ENCODE results near the gene VAV1.
"Not testable (repeated sequence)": the region's sequence is repeated elsewhere in the genome, so short reads cannot be mapped to it uniquely, and the experiment has no call there.

Gene VAV1

GRCh38 chr19:6790194-6791128 lies 18.0 kb downstream of the VAV1 start:
- DNase-seq (ENCODE audit: low spot score): no peak

- no peak for DNase-seq (ENCODE audit: low spot score)
Observed at GRCh38 chr19:6791237-6791636, 18.7 kb downstream of the VAV1 start.

- no peak for DNase-seq (ENCODE audit: low spot score)
Observed at GRCh38 chr19:6793411-6793810, 20.9 kb downstream of the VAV1 start.

DNA sequence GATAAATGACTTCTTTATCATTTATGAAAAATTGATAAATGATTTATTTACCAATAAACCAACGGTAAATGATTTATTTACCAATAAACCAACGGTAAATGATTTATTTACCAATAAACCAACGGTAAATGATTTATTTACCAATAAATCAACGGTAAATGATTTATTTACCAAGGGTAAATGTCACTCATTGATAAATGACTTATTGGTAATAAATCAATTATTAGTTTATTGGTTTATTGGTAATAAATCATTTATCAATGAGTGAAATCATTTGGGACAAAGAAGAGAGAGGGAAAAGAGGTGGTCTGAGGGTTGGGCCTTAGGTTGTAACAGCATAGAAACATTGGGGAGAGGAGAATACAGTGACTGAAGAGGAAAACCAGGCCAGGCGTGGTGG lies 21.5 kb downstream of the VAV1 start:
- no peak for DNase-seq (ENCODE audit: low spot score)

GRCh38 chr19:6794686-6795431 lies 22.4 kb downstream of the VAV1 start:
- DNase-seq (ENCODE audit: low spot score): no peak

DNA sequence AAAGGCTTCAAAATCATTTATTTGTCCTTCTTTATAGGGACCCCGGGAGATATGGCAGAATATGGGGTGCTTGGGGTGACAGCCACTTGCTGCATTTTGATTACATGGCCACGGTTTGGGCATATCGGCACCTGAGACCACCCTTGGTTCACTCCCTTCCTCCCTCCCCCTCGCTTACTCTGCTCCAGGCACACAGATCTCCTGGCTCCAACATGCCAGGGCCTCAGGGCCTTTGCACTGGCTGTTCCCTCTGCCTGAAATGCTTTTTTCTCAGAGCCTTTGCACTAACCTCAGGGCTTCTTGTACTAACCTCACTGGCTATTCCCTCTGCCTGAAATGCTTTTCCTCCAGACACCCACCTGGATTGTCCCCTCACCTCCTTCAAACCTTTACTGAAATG lies 23.8 kb downstream of the VAV1 start:
- DNase-seq (ENCODE audit: low spot score): no peak

GRCh38 chr19:6797646-6798045 lies 25.1 kb downstream of the VAV1 start:
- no peak for DNase-seq (ENCODE audit: low spot score)

GRCh38 chr19:6800160-6800790 lies 27.8 kb downstream of the VAV1 start:
- DNase-seq (ENCODE audit: low spot score): not testable (repeated sequence)

DNA sequence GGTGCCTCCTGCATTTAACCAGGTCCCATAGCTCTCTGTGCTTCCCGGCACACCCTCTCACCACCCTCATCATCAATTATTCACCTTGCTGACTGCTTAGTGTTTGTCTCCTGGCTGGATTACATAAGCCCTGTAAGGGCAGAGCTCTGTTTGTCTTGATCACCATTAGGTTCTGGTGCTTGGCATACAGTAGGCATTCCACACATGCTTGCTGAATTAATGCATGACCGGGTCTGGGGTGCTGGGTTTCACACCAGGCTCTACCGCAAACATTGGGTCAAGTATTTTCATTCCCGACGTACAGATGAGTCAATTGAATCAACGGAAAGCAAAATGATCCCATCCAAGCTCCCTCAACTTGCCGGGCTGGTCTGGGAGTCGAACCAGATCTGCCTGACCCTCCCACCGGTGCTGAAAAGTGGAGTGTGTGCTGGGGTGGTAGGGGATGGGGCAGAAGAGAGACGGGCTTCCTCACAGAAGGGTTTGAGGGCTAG lies 28.5 kb downstream of the VAV1 start:
- DNase-seq (ENCODE audit: low spot score): no peak

GRCh38 chr19:6801485-6802086 lies 29.1 kb downstream of the VAV1 start:
- peak; percentile 9 for DNase-seq (ENCODE audit: low spot score)

DNA sequence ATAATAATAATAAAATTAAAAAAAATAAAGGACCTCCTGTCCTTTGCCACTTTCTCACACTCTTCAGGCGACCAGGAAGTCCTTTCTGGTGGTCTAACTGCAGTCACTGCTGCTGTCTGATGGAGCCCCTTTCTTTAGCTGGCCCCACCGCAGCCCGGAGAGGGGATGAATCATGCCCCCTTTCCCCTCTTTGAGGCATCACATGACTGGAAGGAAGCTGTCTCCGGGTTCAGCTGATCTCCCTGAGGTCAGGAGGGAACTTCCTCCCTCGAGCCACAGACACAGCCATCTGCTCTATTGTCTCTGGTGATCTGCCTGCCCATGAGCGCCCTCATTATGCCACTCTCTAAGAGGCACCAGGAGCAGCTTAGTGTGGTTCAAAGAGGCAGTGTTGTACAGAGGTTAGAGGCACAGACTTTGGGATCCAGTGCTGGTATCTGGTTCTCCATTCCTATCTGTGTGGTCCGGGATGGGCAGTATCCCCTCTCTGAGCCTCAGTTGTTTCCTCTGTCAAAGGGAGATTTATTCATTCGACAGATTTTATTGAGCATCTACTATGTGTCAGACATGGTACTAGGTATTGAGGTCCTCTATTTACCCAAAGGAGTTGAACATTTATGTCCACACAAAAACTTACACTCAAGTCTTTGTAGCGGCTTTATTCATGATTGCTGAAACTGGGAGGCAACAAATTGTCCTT lies 30.0 kb downstream of the VAV1 start:
- no peak for DNase-seq (ENCODE audit: low spot score)

DNA sequence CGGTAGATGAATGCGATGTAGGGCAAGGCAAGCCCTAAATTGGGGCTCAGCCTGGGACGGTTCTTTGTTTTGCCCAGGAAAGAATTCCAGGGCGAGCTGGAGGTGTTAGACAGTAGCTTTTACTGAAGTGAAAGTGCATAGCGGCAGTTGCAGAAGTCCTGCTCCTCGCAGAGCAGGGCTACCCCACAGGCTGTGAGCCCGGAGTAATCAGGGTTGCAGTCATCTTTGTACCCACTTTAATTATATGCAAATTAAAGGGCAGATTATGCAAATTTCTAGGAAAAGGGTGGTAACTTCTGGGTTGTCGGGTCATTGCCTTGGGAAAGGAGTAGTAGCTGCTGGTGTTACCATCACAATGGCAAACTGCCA lies 30.5 kb downstream of the VAV1 start:
- DNase-seq (ENCODE audit: low spot score): no peak

- DNase-seq (ENCODE audit: low spot score): no peak
Observed at GRCh38 chr19:6806488-6806887, 34.0 kb downstream of the VAV1 start.

DNA sequence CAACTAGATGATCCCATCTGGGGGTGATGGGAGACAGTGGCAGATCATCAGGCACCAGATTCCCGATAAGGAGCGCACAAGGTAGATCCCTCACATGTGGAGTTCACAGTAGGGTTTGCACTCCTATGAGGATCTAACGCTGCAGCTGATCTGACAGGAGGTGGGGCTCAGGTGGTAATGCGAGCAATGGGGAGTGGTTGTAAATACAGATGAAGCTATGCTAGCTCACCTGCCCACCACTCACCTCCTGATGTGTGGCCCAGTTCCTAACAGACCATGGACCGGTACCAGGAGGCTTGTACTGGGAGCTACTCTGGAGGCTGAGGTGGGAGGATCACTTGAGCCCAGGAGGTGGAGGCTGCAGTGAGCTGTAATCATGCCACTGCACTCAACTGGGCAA lies 34.8 kb downstream of the VAV1 start:
- DNase-seq (ENCODE audit: low spot score): no peak

DNA sequence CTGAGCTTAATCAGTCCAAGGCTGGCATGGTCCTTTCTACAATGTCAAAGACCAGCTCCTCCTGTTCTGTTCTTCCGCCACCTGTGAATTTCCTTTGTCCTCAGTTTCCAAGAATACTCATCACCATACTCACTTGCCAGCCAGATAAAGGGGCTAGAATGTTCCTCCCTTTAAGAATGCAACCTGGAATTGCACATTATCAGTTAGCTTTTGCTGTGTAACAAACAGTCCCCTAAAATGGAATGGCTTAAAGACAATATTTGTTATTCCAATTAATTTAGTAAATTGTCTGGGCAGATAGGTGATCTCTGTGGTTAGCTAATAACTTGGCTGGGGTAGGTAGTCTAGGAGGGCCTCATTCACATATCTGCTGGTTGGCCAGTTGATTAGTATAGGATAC lies 36.0 kb downstream of the VAV1 start:
- no peak for DNase-seq (ENCODE audit: low spot score)

DNA sequence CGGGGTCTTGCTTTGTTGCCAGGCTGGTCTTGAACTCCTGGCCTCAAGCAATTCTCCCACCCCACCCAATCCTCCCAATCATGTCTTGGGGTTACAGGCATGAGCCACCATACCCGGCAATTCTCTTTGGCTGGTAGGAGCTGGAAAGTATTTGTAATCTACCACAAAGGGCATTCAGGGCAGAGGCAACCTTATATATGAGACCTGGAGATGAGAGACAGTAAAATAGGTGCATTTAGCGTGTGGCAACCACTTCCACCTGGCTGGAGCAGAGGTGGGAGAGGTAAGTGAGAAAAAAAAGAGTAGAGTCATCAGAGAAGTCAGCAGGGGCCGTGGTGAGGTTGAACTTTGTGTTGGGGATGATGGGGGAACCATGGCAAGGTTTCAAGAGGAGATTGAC lies 36.8 kb downstream of the VAV1 start:
- no peak for DNase-seq (ENCODE audit: low spot score)

- DNase-seq (ENCODE audit: low spot score): no peak
Observed at GRCh38 chr19:6811378-6811777, 38.9 kb downstream of the VAV1 start.

- no peak for DNase-seq (ENCODE audit: low spot score)
Observed at GRCh38 chr19:6811906-6812305, 39.4 kb downstream of the VAV1 start.

GRCh38 chr19:6812612-6813011 lies 40.1 kb downstream of the VAV1 start:
- no peak for DNase-seq (ENCODE audit: low spot score)

DNA sequence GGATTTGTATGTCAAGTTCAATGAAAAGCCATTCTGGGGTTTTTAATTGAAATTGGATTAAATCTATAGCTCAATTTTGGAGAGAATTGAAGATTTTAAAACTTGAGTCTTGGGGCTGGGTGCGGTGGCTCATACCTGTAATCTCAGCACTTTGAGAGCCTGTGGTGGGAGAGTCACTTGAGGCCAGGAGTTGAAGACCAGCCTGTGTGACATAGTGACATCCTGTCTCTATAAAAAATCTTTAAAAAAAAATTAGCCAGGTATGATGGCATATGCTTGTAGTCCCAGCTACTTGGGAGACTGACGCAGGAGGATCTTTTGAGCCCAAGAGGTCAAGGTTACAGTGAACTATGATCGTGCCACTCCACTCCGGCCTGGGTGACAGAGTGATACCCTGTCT lies 41.2 kb downstream of the VAV1 start:
- DNase-seq (ENCODE audit: low spot score): no peak

GRCh38 chr19:6817179-6817578 lies 44.7 kb downstream of the VAV1 start:
- no peak for DNase-seq (ENCODE audit: low spot score)

DNA sequence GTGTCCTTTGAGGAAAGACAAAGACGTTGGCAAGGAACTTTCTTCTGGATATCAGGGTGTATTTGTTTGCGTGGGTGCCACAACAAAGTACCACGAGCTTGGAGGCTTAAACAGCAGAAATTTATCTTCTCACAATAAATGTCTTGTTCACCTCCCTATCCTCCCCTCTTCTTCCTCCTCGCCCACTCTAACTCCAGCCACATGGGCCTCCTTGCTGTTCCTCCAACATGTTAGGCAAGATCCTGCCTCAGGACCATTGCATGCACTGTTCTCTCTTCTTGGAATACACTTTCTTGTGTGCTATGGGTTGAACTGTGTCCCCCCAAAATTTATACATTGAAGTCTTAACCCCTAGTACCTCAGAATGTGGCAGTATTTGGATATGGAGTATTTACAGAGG lies 45.7 kb downstream of the VAV1 start:
- no peak for DNase-seq (ENCODE audit: low spot score)
